H1 (cell line): ENCODE measurements around the gene GATD1. TPM values are rescaled to one million over a fixed set of nuclear protein-coding genes. Genes with fewer than 3 reads are reported as not detected.

ENCODE experiments used
- CTCF ChIA-PET: fragments of 300-600 bp; sonication (Branson Sonifier 250); formaldehyde crosslinking; loops from one replicate; lab custom pipeline; 2021; ENCODE audit not compliant: partially characterized antibody; lab: Charles Lee
- POLR2A ChIA-PET: fragments of 300-600 bp; sonication (Branson Sonifier 250); formaldehyde crosslinking; loops from one replicate; lab custom pipeline; 2021; ENCODE audit warnings: inconsistent platforms; ENCODE audit not compliant: partially characterized antibody; lab: Charles Lee
- DNase-seq, 2 experiments: peaks; one replicate each; pipeline versions ENCODE4 v3.0.0 to v3.0.0-alpha.2; 2010 to 2022; ENCODE audit warnings: low spot score in 2 of 2, low read depth in 1 of 2, mixed read lengths in 1 of 2
- FAIRE-seq: peaks from 2 replicates; lab custom pipeline; 2011; peaks lifted over from hg19 to GRCh38; lab: Jason Lieb, UNC
- H2AFZ ChIP-seq: 2 replicates; pipeline ENCODE4 v1.8.1; 2012; ENCODE audit warnings: low read length, inconsistent platforms
- H2AK5ac ChIP-seq: 2 replicates; pipeline ENCODE4 v1.6.1; 2013; ENCODE audit warnings: low read depth, low read length
- H2BK120ac ChIP-seq: replicated peaks from 2 replicates; pipeline ENCODE3; 2013; ENCODE audit warnings: low read depth, low read length, inconsistent platforms
- H2BK12ac ChIP-seq: 2 replicates; pipeline ENCODE4 v1.6.1; 2013; ENCODE audit warnings: low read depth, low read length
- H2BK15ac ChIP-seq: 2 replicates; pipeline ENCODE4 v1.6.1; 2013; ENCODE audit warnings: low read length
- H2BK20ac ChIP-seq: 2 replicates; pipeline ENCODE4 v1.6.1; 2013; ENCODE audit warnings: low read length
- H2BK5ac ChIP-seq: 2 replicates; pipeline ENCODE4 v1.6.1; 2013; ENCODE audit warnings: low read depth, low read length
- H3K14ac ChIP-seq: 2 replicates; pipeline ENCODE4 v1.6.1; 2013; ENCODE audit warnings: inconsistent platforms; ENCODE audit not compliant: insufficient read length
- H3K18ac ChIP-seq: 2 replicates; pipeline ENCODE4 v1.6.1; 2013; ENCODE audit warnings: low read length; ENCODE audit errors: extremely low read depth
- H3K23ac ChIP-seq: 2 replicates; pipeline ENCODE4 v1.6.1; 2013; ENCODE audit warnings: inconsistent platforms; ENCODE audit not compliant: insufficient read length
- H3K23me2 ChIP-seq: 2 replicates; pipeline ENCODE4 v1.6.1; 2013; ENCODE audit warnings: low read depth, low read length
- H3K27ac ChIP-seq: 2 replicates; pipeline ENCODE4 v1.6.1; 2011; ENCODE audit warnings: low read depth, low read length, inconsistent platforms
- H3K27me3 ChIP-seq, 4 experiments: replicated peaks in 1 of 4; 1 replicate in 1 of 4; 2 replicates in 3 of 4; pipeline versions ENCODE4 v1.6.1 to v1.8.1; 2011 to 2013; ENCODE audit warnings: low read length in 3 of 4, mild to moderate bottlenecking in 3 of 4, inconsistent platforms in 2 of 4, mixed read lengths in 2 of 4, moderate library complexity in 1 of 4; ENCODE audit not compliant: control insufficient read depth in 3 of 4, insufficient read depth in 3 of 4; ENCODE audit errors: extremely low read depth in 1 of 4
- H3K36me3 ChIP-seq, 4 experiments: 2 replicates each; pipeline versions ENCODE4 v1.6.1 to v1.8.1; 2011 to 2013; ENCODE audit warnings: mild to moderate bottlenecking in 4 of 4, low read length in 3 of 4, moderate library complexity in 2 of 4, control low read depth in 1 of 4, inconsistent platforms in 1 of 4; ENCODE audit not compliant: insufficient read depth in 4 of 4, control insufficient read depth in 2 of 4
- H3K4ac ChIP-seq: replicated peaks from 2 replicates; pipeline ENCODE3; 2013; ENCODE audit warnings: low read length, low read depth, mixed read lengths, inconsistent platforms; ENCODE audit not compliant: insufficient read length
- H3K4me1 ChIP-seq, 4 experiments: replicated peaks in 1 of 4; 1 replicate in 1 of 4; 2 replicates in 3 of 4; pipeline versions ENCODE4 v1.6.1 to v1.8.1; 2011 to 2013; ENCODE audit warnings: low read length in 3 of 4, inconsistent platforms in 2 of 4, mixed read lengths in 1 of 4; ENCODE audit not compliant: insufficient read depth in 4 of 4, control insufficient read depth in 3 of 4
- H3K4me2 ChIP-seq, 2 experiments: 2 replicates each; pipeline versions ENCODE4 v1.6.1 to v1.8.1; 2011 to 2013; ENCODE audit warnings: low read depth in 2 of 2, low read length in 2 of 2, control low read depth in 1 of 2, inconsistent platforms in 1 of 2, mild to moderate bottlenecking in 1 of 2; ENCODE audit not compliant: insufficient read depth in 1 of 2
- H3K4me3 ChIP-seq, 4 experiments: fragments of 200-600, 300-600 bp in 1 of 4; sonication (generic), shearing (Covaris generic), sonication (Bioruptor Twin) in 1 of 4; 2 replicates each; pipeline versions ENCODE4 v1.5.1 to v1.8.1; 2011 to 2016; ENCODE audit warnings: low read length in 4 of 4, low read depth in 3 of 4, control low read depth in 2 of 4, inconsistent platforms in 2 of 4, mild to moderate bottlenecking in 2 of 4, mixed read lengths in 1 of 4, moderate library complexity in 1 of 4; ENCODE audit not compliant: insufficient read depth in 2 of 4; ENCODE audit errors: extremely low read depth in 1 of 4
- H3K56ac ChIP-seq: replicated peaks from 2 replicates; pipeline ENCODE3; 2013; ENCODE audit warnings: low read depth, mild to moderate bottlenecking, mixed read lengths, low read length, inconsistent platforms; ENCODE audit not compliant: insufficient read length
- H3K79me1 ChIP-seq: 2 replicates; pipeline ENCODE4 v1.6.1; 2013; ENCODE audit warnings: low read depth, low read length, control low read depth
- H3K79me2 ChIP-seq, 2 experiments: 2 replicates each; pipeline versions ENCODE4 v1.6.1 to v1.8.1; 2012 to 2013; ENCODE audit warnings: low read length in 2 of 2, mild to moderate bottlenecking in 2 of 2, inconsistent platforms in 1 of 2; ENCODE audit not compliant: insufficient read depth in 2 of 2, control insufficient read depth in 1 of 2
- H3K9ac ChIP-seq, 4 experiments: replicated peaks in 1 of 4; 1 replicate in 1 of 4; 2 replicates in 3 of 4; pipeline versions ENCODE4 v1.6.1 to v1.8.1; 2011 to 2013; ENCODE audit warnings: low read depth in 3 of 4, low read length in 3 of 4, control low read depth in 2 of 4, mild to moderate bottlenecking in 2 of 4, moderate library complexity in 2 of 4, inconsistent platforms in 1 of 4; ENCODE audit errors: extremely low read depth in 1 of 4
- H3K9me3 ChIP-seq, 2 experiments: 2 replicates each; pipeline versions ENCODE4 v1.6.1 to v1.8.1; 2012 to 2013; ENCODE audit warnings: mild to moderate bottlenecking in 2 of 2, moderate library complexity in 2 of 2, control low read depth in 1 of 2, inconsistent platforms in 1 of 2, low read depth in 1 of 2, low read length in 1 of 2, mixed read lengths in 1 of 2; ENCODE audit not compliant: insufficient read depth in 2 of 2
- H4K20me1 ChIP-seq, 2 experiments: replicated peaks in 1 of 2; 2 replicates each; pipeline versions ENCODE3 to v1.8.1; 2011 to 2013; ENCODE audit warnings: inconsistent platforms in 2 of 2, low read length in 2 of 2, mild to moderate bottlenecking in 1 of 2; ENCODE audit not compliant: insufficient read depth in 2 of 2, control insufficient read depth in 1 of 2
- H4K5ac ChIP-seq: 2 replicates; pipeline ENCODE4 v1.6.1; 2013; ENCODE audit warnings: low read length, low read depth, mixed read lengths, inconsistent platforms; ENCODE audit not compliant: insufficient read length
- H4K8ac ChIP-seq: 2 replicates; pipeline ENCODE4 v1.8.0; 2013; ENCODE audit warnings: mild to moderate bottlenecking, moderate library complexity, low read length, inconsistent platforms; ENCODE audit not compliant: insufficient read depth; ENCODE audit errors: extremely low read depth
- H4K91ac ChIP-seq: replicated peaks from 2 replicates; pipeline ENCODE3; 2013; ENCODE audit warnings: low read length, mixed read lengths, inconsistent platforms; ENCODE audit not compliant: insufficient read length
- RAD21 ChIP-seq, 2 experiments: IDR thresholded peaks in 1 of 2; conservative IDR thresholded peaks in 1 of 2; 2 replicates each; pipeline ENCODE4 v1.6.1; 2011; ENCODE audit warnings: low read depth in 2 of 2, low read length in 2 of 2, improper control_type of control experiment in 1 of 2, inconsistent platforms in 1 of 2, mild to moderate bottlenecking in 1 of 2, moderate library complexity in 1 of 2
- SUZ12 ChIP-seq: fragments of 200-600 bp; sonication (generic); IDR thresholded peaks from 2 replicates; pipeline ENCODE4 v1.6.1; 2012; ENCODE audit warnings: mild to moderate bottlenecking, inconsistent platforms, low read length, moderate library complexity, mixed read lengths
- WGBS, 2 experiments: shearing (Covaris generic) in 1 of 2; methylation state at CpG; one replicate each; pipeline versions ENCODE4 v1.1.6 to v1.1.7; 2013 to 2015; ENCODE audit warnings: low lambda C conversion rate in 2 of 2, mixed read lengths in 2 of 2, inconsistent platforms in 1 of 2, low coverage in 1 of 2, missing lambda C conversion rate in 1 of 2; ENCODE audit not compliant: insufficient replicate concordance in 2 of 2, insufficient coverage in 1 of 2, insufficient read length in 1 of 2; ENCODE audit errors: extremely low coverage in 1 of 2, missing lambda C conversion rate in 1 of 2; 5-methylcytosine and 5-hydroxymethylcytosine counted together
- polyA plus RNA-seq, 7 experiments: library from polyadenylated mRNA; depleted of rRNA in 3 of 7; stranded (reverse) in 5 of 7; unstranded in 2 of 7; fragments of >200 nt in 5 of 7; fragments of 200-250 nt in 2 of 7; gene quantifications; 1 replicate in 5 of 7; 2 replicates in 1 of 7; 4 replicates in 1 of 7; pipeline versions ENCODE4 v1.2.1 to v1.2.3, GENCODE V29; 2011 to 2013; ENCODE audit warnings: missing spikeins in 2 of 7, mixed read lengths in 2 of 7
- total RNA-seq: library from RNA; stranded (reverse); fragmentation: NEBNext Ultra II Directional; extraction: Animal tissue kit (Norgen Biotek cat#: 25700); gene quantifications from 2 replicates; pipeline ENCODE4 v1.2.1, GENCODE V29; 2021
- TF ChIP-seq, protein P1 (sequence below), 3 experiments: IDR thresholded peaks; 1 replicate in 2 of 3; 2 replicates in 1 of 3; pipeline versions ENCODE4 v1.5.1 to v1.6.1; 2011; ENCODE audit warnings: low read length in 3 of 3, mild to moderate bottlenecking in 3 of 3, inconsistent platforms in 2 of 3, low read depth in 1 of 3, moderate library complexity in 1 of 3; ENCODE audit not compliant: insufficient read depth in 1 of 3; ENCODE audit errors: control extremely low read depth in 1 of 3

GATD1 gene
- total and polyA plus RNA-seq, 2 of the 8 experiments (the other 6 are each of a cell fraction or from before 2014, with no cell fraction given) = 47.5 to 54.8 TPM

DNA sequence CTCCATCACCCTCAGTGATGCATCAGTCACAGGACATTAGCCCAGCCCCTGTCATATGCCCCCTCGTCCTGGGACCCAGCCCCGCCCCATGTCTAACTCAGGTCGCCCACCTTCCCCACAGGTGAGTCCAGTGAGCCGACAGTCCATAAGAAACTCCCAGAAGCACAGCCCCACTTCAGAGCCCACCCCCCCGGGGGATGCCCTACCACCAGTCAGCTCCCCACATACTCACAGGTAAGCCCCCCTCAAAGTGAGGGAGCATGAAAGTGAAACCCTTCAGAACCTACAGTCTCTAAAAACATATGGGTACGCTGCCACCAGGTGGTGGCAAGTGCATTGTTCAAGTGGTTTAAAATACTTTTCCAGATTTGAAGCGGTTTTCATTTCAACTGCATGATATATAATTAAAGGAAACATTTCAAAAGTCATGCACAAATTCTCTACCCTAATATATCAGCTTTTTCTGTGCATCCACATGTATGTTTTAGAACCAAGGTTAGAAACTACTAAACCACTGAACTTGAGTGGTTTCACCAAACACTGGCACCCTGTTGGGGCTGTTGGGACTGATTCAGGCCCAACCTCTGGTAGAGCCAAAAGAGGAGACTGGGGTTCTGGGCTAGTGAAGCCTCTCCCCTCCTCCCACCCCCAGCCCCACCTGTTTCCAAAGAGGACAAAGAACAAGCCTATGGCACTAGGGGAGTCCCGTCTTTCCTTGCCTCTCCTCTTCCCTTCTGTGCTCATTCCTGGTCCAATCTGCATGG is 54.0 kb downstream of the GATD1 start:
- Histone ChIP-seq H4K20me1 (no peaks in the 10 kb centered on the region), H4K8ac (no peak overlapping the region), H3K9me3 (no peaks in the 10 kb centered on the region), H3K23ac (no peak overlapping the region), H2BK5ac (no peak overlapping the region), H2BK12ac (0 out of 2 replicates have a peak overlapping the region, but pooled peaks have one; percentile 9), H2BK15ac (no peak overlapping the region), H3K4me2 (no peak overlapping the region), H3K18ac (no peak overlapping the region), H3K23me2 (peaks cover 9% of the 10 kb centered on the region; the same call in 1 of the 2 replicates), H2BK20ac (no peak overlapping the region), H4K91ac (no peak overlapping the region), H3K14ac (no peak overlapping the region), H3K4me1 (peaks cover 0 to 26% (median 17%) of the 10 kb centered on the region in 4 experiments; a peak in 5 of 7 replicates), H4K5ac (no peak overlapping the region), H3K36me3 (no peaks in the 10 kb centered on the region), H2AFZ (no peak overlapping the region), H3K56ac (no peak overlapping the region), H2AK5ac (no peak overlapping the region), H2BK120ac (no peak overlapping the region), H3K4me3 (no peak overlapping the region), H3K79me2 (no peaks in the 10 kb centered on the region), H3K27me3 (peaks cover 0 to 10% (median 8%) of the 10 kb centered on the region in 4 experiments; a peak in 4 of 7 replicates), H3K9ac (no peak overlapping the region), H3K27ac (no peak overlapping the region), H3K79me1 (no peaks in the 10 kb centered on the region), H3K4ac (no peak overlapping the region)
- 73% methylated on average over 8 of the region's 8 CpGs; no CpG with 5 or more reads in 1 of the 2 experiments for WGBS, 2 experiments
- CTCF ChIA-PET = interaction anchor here (0.6 to 15.4 kb wide), 28 partner anchors 8 to 212 kb away, joined by 3 to 395 read pairs (median 6); partner anchors contain the start of genes TALDO1 and TMEM80
- POLR2A ChIA-PET = interaction anchor here (1.3 to 13.2 kb wide), 8 partner anchors 10 to 86 kb away, joined by 3 to 216 read pairs (median 10); partner anchors contain the start of genes DEAF1, DRD4, TALDO1 and TMEM80
- TF ChIP-seq RAD21 (IDR thresholded peaks at IDR 0.05 in 1 of 2, conservative IDR thresholded peaks at IDR 0.05 in 1 of 2; ENCODE audit: low read depth in 2 of 2, low read length in 2 of 2) (peak; percentile 72 to 73), SUZ12 (no peak)
- TF ChIP-seq, protein P1, sequence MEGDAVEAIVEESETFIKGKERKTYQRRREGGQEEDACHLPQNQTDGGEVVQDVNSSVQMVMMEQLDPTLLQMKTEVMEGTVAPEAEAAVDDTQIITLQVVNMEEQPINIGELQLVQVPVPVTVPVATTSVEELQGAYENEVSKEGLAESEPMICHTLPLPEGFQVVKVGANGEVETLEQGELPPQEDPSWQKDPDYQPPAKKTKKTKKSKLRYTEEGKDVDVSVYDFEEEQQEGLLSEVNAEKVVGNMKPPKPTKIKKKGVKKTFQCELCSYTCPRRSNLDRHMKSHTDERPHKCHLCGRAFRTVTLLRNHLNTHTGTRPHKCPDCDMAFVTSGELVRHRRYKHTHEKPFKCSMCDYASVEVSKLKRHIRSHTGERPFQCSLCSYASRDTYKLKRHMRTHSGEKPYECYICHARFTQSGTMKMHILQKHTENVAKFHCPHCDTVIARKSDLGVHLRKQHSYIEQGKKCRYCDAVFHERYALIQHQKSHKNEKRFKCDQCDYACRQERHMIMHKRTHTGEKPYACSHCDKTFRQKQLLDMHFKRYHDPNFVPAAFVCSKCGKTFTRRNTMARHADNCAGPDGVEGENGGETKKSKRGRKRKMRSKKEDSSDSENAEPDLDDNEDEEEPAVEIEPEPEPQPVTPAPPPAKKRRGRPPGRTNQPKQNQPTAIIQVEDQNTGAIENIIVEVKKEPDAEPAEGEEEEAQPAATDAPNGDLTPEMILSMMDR (IDR thresholded peaks at IDR 0.05; ENCODE audit: control extremely low read depth in 1 of 3, insufficient read depth in 1 of 3, low read depth in 1 of 3, low read length in 3 of 3) = peak in 2 of 3 experiments; percentile 33 to 62; a peak in 2 of 4 replicates
- FAIRE-seq (peak; percentile 75), DNase-seq (no peak)
